ENCODE data around the gene CDH22.

CDH22 gene

GRCh38 chr20:46317685-46318177 is 9.4 kb upstream of the CDH22 start:
- DNase-seq, result no peak

GRCh38 chr20:46316984-46317684 is 8.8 kb upstream of the CDH22 start:
- DNase-seq, result no peak

GRCh38 chr20:46315311-46315710 is 7.0 kb upstream of the CDH22 start:
- DNase-seq, result no peak

GRCh38 chr20:46312945-46313861 is 4.9 kb upstream of the CDH22 start:
- DNase-seq, result no peak

GRCh38 chr20:46312075-46312944 is 4.0 kb upstream of the CDH22 start:
- DNase-seq, result no peak

- DNase-seq, result no peak
Measured at GRCh38 chr20:46311719-46312074, 3.4 kb upstream of the CDH22 start.

- no peak for DNase-seq
Measured at GRCh38 chr20:46311039-46311650, 2.8 kb upstream of the CDH22 start.

GRCh38 chr20:46309945-46310344 is 1.6 kb upstream of the CDH22 start:
- no peak for DNase-seq

- DNase-seq, result no peak
Measured at GRCh38 chr20:46307999-46308257, 370 bp downstream of the CDH22 start.

- no peak for DNase-seq
Measured at GRCh38 chr20:46307139-46307998, 929 bp downstream of the CDH22 start.

GRCh38 chr20:46306743-46307138 is 1.6 kb downstream of the CDH22 start:
- no peak for DNase-seq

- no peak for DNase-seq
Measured at GRCh38 chr20:46305973-46306360, 2.3 kb downstream of the CDH22 start.

GRCh38 chr20:46305331-46305972 is 2.8 kb downstream of the CDH22 start:
- DNase-seq, result no peak

- no peak for DNase-seq
Measured at GRCh38 chr20:46304852-46305251, 3.4 kb downstream of the CDH22 start.

GRCh38 chr20:46304361-46304760 is 3.9 kb downstream of the CDH22 start:
- no peak for DNase-seq

GRCh38 chr20:46303176-46303956 is 4.9 kb downstream of the CDH22 start:
- DNase-seq, result no peak

GRCh38 chr20:46302106-46302505 is 6.2 kb downstream of the CDH22 start:
- DNase-seq, result no peak

- DNase-seq, result no peak
Measured at GRCh38 chr20:46300281-46300680, 8.0 kb downstream of the CDH22 start.

- no peak for DNase-seq
Measured at GRCh38 chr20:46299078-46299477, 9.2 kb downstream of the CDH22 start.

GRCh38 chr20:46298374-46298773 is 9.9 kb downstream of the CDH22 start:
- DNase-seq, result no peak

Measured in NCI-H510A (cell line).